Transverse colon (tissue), 4 donors: ENCODE measurements around the gene IL12RB1. TPM values are rescaled to one million over a fixed set of nuclear protein-coding genes. Genes with fewer than 3 reads are reported as not detected.

ENCODE experiments used
- DNase-seq: peaks from one replicate; pipeline ENCODE4 v3.0.0-alpha.2; 2019
- H3K27ac ChIP-seq, 4 donors: fragments of 200-600 bp; sonication (generic); 2 replicates each; pipeline ENCODE4 v1.5.1; 2016 to 2018; ENCODE audit warnings: inconsistent platforms in 4 of 4
- H3K27me3 ChIP-seq: fragments of 200-600 bp; sonication (generic); 2 replicates; pipeline ENCODE4 v1.5.1; 2017; ENCODE audit warnings: inconsistent platforms
- H3K36me3 ChIP-seq, 4 donors: fragments of 200-600 bp; sonication (generic); 2 replicates each; pipeline ENCODE4 v1.5.1; 2017 to 2019; ENCODE audit warnings: inconsistent platforms in 4 of 4
- H3K4me1 ChIP-seq, 4 donors: fragments of 200-600 bp; sonication (generic); 2 replicates each; pipeline ENCODE4 v1.5.1; 2017 to 2020; ENCODE audit warnings: inconsistent platforms in 4 of 4
- H3K4me3 ChIP-seq, 4 donors: fragments of 200-600 bp; sonication (generic); 1 replicate in 1 of 4; 2 replicates in 3 of 4; pipeline versions ENCODE4 v1.5.1 to v1.6.1; 2017 to 2019; ENCODE audit warnings: inconsistent platforms in 4 of 4
- H3K9me3 ChIP-seq, 2 donors: fragments of 200-600 bp; sonication (generic); 2 replicates each; pipeline ENCODE4 v1.5.1; 2017 to 2019; ENCODE audit warnings: inconsistent platforms in 2 of 2
- EP300 ChIP-seq: sonication (generic); formaldehyde crosslinking; IDR thresholded peaks from one replicate; pipeline ENCODE4 v1.6.1; 2017; ENCODE audit warnings: antibody characterized with exemption, low read depth
- POLR2A ChIP-seq: fragments of 450-650 bp; IDR thresholded peaks from one replicate; pipeline ENCODE4 v1.6.1; 2016; ENCODE audit warnings: antibody characterized with exemption, mild to moderate bottlenecking, moderate library complexity
- POLR2AphosphoS5 ChIP-seq, 3 donors: sonication (generic); formaldehyde crosslinking; IDR thresholded peaks; one replicate each; pipeline ENCODE4 v1.6.1; 2016; ENCODE audit warnings: antibody characterized with exemption in 3 of 3
- WGBS, 2 donors: methylation state at CpG; one replicate each; pipeline ENCODE4 v1.1.5; 2018; ENCODE audit warnings: low coverage in 1 of 2; 5-methylcytosine and 5-hydroxymethylcytosine counted together
- in situ Hi-C, 4 donors: fragments of 200-750 bp; cut with MboI; loops; one replicate each; pipeline versions ENCODE4 v1.15.0 to v1.15.1; 2017; ENCODE audit warnings: low sequenced_read_pairs in 3 of 4, low pct_ligation_motif_present in 1 of 4, low pct_unique_long_range_greater_than_20kb in 1 of 4
- intact Hi-C: fragments of 100-400 bp; cut with DNase I; formaldehyde crosslinking; loops from one replicate; pipeline ENCODE4 v1.15.1; 2023; ENCODE audit warnings: low total_unique reads
- total RNA-seq, 4 donors: library from RNA; depleted of rRNA; stranded (reverse); fragments of >200 nt; gene quantifications; one replicate each; pipeline ENCODE4 v1.1.0, GENCODE V29; 2016
- TF ChIP-seq, protein P1 (sequence below), 5 experiments: fragments of 200-600 bp in 3 of 5; fragments of 450-650 bp in 2 of 5; sonication (generic) in 3 of 5; IDR thresholded peaks; 1 replicate in 2 of 5; 2 replicates in 3 of 5; pipeline ENCODE4 v1.5.1; 2016 to 2017; ENCODE audit warnings: antibody characterized with exemption in 5 of 5, inconsistent platforms in 3 of 5, mild to moderate bottlenecking in 2 of 5, moderate library complexity in 1 of 5

Gene IL12RB1
- total RNA-seq, 4 donors from 2014 or later = 0.55 to 2.1 TPM; not detected in 2

- intact Hi-C loops (no loop called here), in situ Hi-C loops (no loop called here)
- Histone ChIP-seq H3K4me3 (no peak overlapping the region), H3K36me3 (no peaks in the 10 kb centered on the region), H3K27ac (peak overlapping the region in 2 of 4 donors; percentile 11 to 15), H3K4me1 (peaks cover 0 to 13% (median 0%) of the 10 kb centered on the region in 4 donors), H3K9me3 (no peaks in the 10 kb centered on the region), H3K27me3 (no peaks in the 10 kb centered on the region)
- peak; percentile 59 for DNase-seq
- 53% methylated on average over 8 of the region's 8 CpGs; no CpG with 5 or more reads in 1 of the 2 donors for WGBS, 2 donors
- peak in 1 of 3 donors; percentile 22 for TF ChIP-seq POLR2AphosphoS5 (IDR thresholded peaks at IDR 0.05)
- TF ChIP-seq POLR2A = no peak
These were observed 57.0 kb downstream of the IL12RB1 start for GRCh38 chr19:18029617-18030338.

- Histone ChIP-seq H3K9me3 (no peaks in the 10 kb centered on the region), H3K36me3 (no peaks in the 10 kb centered on the region), H3K4me3 (no peak overlapping the region), H3K27ac (no peak overlapping the region), H3K4me1 (peaks cover 3 to 31% (median 10%) of the 10 kb centered on the region in 4 donors), H3K27me3 (no peaks in the 10 kb centered on the region)
- no peak for DNase-seq
- 90% methylated on average over 4 of the region's 4 CpGs; no CpG with 5 or more reads in 1 of the 2 donors for WGBS, 2 donors
- TF ChIP-seq POLR2AphosphoS5 (IDR thresholded peaks at IDR 0.05) = no peak
- TF ChIP-seq POLR2A = no peak
- TF ChIP-seq, protein P1, sequence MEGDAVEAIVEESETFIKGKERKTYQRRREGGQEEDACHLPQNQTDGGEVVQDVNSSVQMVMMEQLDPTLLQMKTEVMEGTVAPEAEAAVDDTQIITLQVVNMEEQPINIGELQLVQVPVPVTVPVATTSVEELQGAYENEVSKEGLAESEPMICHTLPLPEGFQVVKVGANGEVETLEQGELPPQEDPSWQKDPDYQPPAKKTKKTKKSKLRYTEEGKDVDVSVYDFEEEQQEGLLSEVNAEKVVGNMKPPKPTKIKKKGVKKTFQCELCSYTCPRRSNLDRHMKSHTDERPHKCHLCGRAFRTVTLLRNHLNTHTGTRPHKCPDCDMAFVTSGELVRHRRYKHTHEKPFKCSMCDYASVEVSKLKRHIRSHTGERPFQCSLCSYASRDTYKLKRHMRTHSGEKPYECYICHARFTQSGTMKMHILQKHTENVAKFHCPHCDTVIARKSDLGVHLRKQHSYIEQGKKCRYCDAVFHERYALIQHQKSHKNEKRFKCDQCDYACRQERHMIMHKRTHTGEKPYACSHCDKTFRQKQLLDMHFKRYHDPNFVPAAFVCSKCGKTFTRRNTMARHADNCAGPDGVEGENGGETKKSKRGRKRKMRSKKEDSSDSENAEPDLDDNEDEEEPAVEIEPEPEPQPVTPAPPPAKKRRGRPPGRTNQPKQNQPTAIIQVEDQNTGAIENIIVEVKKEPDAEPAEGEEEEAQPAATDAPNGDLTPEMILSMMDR (IDR thresholded peaks at IDR 0.05) = no peak
- no peak for TF ChIP-seq EP300
- in situ Hi-C loops (no loop called here), intact Hi-C loops (no loop called here)
These were observed 59.6 kb downstream of the IL12RB1 start for GRCh38 chr19:18027151-18027550.

- Histone ChIP-seq H3K4me3 (no peak overlapping the region), H3K9me3 (no peaks in the 10 kb centered on the region), H3K36me3 (no peaks in the 10 kb centered on the region), H3K27me3 (no peaks in the 10 kb centered on the region), H3K27ac (peak overlapping the region; percentile 74 to 82 (median 80)), H3K4me1 (peaks cover 17 to 48% (median 36%) of the 10 kb centered on the region in 4 donors)
- 44 to 61% methylated on average over 9 to 23 of the region's 23 CpGs for WGBS, 2 donors
- no peak for TF ChIP-seq POLR2A
- peak; percentile 49 to 65 (median 58) for TF ChIP-seq POLR2AphosphoS5 (IDR thresholded peaks at IDR 0.05)
- TF ChIP-seq, protein P1 (IDR thresholded peaks at IDR 0.05) = no peak
- TF ChIP-seq EP300 = peak; percentile 83
- intact Hi-C loops (no loop called here), in situ Hi-C loops (no loop called here)
- peak; percentile 78 for DNase-seq
These were observed 63.0 kb downstream of the IL12RB1 start for GRCh38 chr19:18023622-18024251.

- in situ Hi-C loops = no loop called here
- Histone ChIP-seq H3K27ac (peak overlapping the region; percentile 74 to 82 (median 80)), H3K27me3 (no peaks in the 10 kb centered on the region), H3K4me3 (no peak overlapping the region), H3K4me1 (peaks cover 21 to 63% (median 36%) of the 10 kb centered on the region in 4 donors), H3K36me3 (no peaks in the 10 kb centered on the region), H3K9me3 (no peaks in the 10 kb centered on the region)
- no peak for TF ChIP-seq EP300
- peak in 2 of 3 donors; percentile 15 to 25 for TF ChIP-seq POLR2AphosphoS5 (IDR thresholded peaks at IDR 0.05)
- no peak for TF ChIP-seq POLR2A
- TF ChIP-seq, protein P1 (IDR thresholded peaks at IDR 0.05) = no peak
- intact Hi-C loops = no loop called here
- 31% methylated on average over 21 of the region's 21 CpGs; no CpG with 5 or more reads in 1 of the 2 donors for WGBS, 2 donors
- peak; percentile 78 for DNase-seq
These were observed 65.5 kb downstream of the IL12RB1 start for GRCh38 chr19:18021121-18021755.
